SK-N-MC (cell line): Measurements from ENCODE around the gene RBM19.
A peak's percentile ranks its signal among the peaks of the same experiment; 100 is the strongest.

Experiments
- DNase-seq: peaks from one replicate; pipeline ENCODE4 v3.0.0-alpha.2; 2011; ENCODE audit warnings: low read depth, low spot score
- H3K27ac ChIP-seq: fragments of 200-600 bp; sonication (generic); 2 replicates; pipeline ENCODE4 v1.5.1; 2016; ENCODE audit warnings: mixed run types
- H3K36me3 ChIP-seq: fragments of 200-600 bp; sonication (generic); 2 replicates; pipeline ENCODE4 v1.6.1; 2017; ENCODE audit warnings: antibody characterized with exemption, low read length, mixed read lengths; ENCODE audit not compliant: insufficient read depth
- H3K4me3 ChIP-seq: fragments of 200-600 bp; sonication (generic); 2 replicates; pipeline ENCODE4 v1.5.1; 2016
- H3K9ac ChIP-seq: fragments of 200-600 bp; sonication (generic); 2 replicates; pipeline ENCODE4 v1.8.0; 2017; ENCODE audit warnings: mixed run types, mixed read lengths; ENCODE audit not compliant: insufficient read length
- H3K9me3 ChIP-seq: fragments of 200-600 bp; sonication (generic); 2 replicates; pipeline ENCODE4 v1.6.1; 2017; ENCODE audit warnings: low read depth, mild to moderate bottlenecking, antibody characterized with exemption, low read length, moderate library complexity, mixed read lengths
- EZH2 ChIP-seq: fragments of 200-600 bp; sonication (generic); IDR thresholded peaks from one replicate; pipeline ENCODE4 v1.6.1; 2017; ENCODE audit warnings: antibody characterized with exemption
- FOXP2 ChIP-seq: optimal IDR thresholded peaks from 2 replicates; pipeline ENCODE3; 2011; ENCODE audit warnings: mild to moderate bottlenecking, moderate library complexity; ENCODE audit not compliant: insufficient read depth; ENCODE audit errors: extremely low read length, control extremely low read depth
- POLR2AphosphoS5 ChIP-seq: IDR thresholded peaks from 2 replicates; pipeline ENCODE4 v1.6.1; 2012; ENCODE audit warnings: mild to moderate bottlenecking, low read depth, low read length, borderline replicate concordance

The RBM19 gene

DNA sequence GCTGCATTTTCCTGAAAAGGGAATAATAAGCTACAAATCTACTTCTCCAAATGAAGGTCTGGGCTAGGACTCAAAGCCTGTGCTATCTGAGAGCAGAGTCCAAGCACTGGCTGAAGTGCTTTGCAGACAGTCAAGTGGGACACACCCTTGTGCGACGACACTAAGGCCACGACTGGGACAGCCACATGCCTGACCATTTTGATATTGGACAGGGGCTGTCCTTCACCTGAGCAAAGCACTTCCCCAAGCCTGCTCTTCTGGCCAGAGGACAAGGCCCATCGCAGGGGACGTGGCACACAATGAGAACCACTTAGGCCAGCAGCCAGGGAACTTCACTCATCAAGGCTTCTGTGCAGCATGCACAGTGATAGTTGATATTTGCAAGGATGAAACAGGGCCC lies 71.4 kb downstream of the RBM19 start:
- H3K27ac ChIP-seq, result no peak overlapping the region
- no peaks in the 10 kb centered on the region for H3K9me3 ChIP-seq
- H3K9ac ChIP-seq, result no peak overlapping the region
- H3K4me3 ChIP-seq, result no peak overlapping the region
- TF ChIP-seq EZH2, result no peak
- TF ChIP-seq POLR2AphosphoS5, result no peak
- no peak for TF ChIP-seq FOXP2
- no peak for DNase-seq
- no peaks in the 10 kb centered on the region for H3K36me3 ChIP-seq

GRCh38 chr12:113893221-113893620 lies 72.9 kb downstream of the RBM19 start:
- Histone ChIP-seq H3K4me3 (no peak overlapping the region), H3K36me3 (no peaks in the 10 kb centered on the region), H3K9me3 (no peaks in the 10 kb centered on the region), H3K9ac (no peak overlapping the region), H3K27ac (no peak overlapping the region)
- TF ChIP-seq EZH2, result no peak
- TF ChIP-seq POLR2AphosphoS5, result no peak
- no peak for TF ChIP-seq FOXP2
- DNase-seq, result no peak

DNA sequence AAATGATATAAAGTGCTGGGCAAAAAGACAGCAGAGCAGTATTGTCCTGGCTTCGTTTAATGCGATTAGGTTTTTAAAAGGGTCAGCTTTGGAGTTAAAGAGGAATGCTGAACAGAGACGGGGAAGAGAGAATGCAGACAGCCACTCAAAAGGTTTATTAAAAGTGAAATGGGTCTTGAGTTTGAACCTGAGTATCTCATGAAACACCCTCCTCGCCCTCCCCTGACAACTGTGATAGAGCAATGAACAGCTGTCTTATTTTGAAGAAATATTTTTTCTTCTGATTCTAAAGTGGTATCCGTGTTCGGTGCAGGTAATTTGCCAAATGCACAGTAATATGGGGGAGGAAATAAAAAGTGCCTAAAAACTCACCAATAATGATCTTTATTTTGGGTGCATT lies 73.6 kb downstream of the RBM19 start:
- no peak overlapping the region for H3K9ac ChIP-seq
- no peak for DNase-seq
- H3K27ac ChIP-seq, result no peak overlapping the region
- H3K9me3 ChIP-seq, result no peaks in the 10 kb centered on the region
- no peak overlapping the region for H3K4me3 ChIP-seq
- H3K36me3 ChIP-seq, result no peaks in the 10 kb centered on the region
- TF ChIP-seq FOXP2, result no peak
- TF ChIP-seq POLR2AphosphoS5, result no peak
- TF ChIP-seq EZH2, result no peak

DNA sequence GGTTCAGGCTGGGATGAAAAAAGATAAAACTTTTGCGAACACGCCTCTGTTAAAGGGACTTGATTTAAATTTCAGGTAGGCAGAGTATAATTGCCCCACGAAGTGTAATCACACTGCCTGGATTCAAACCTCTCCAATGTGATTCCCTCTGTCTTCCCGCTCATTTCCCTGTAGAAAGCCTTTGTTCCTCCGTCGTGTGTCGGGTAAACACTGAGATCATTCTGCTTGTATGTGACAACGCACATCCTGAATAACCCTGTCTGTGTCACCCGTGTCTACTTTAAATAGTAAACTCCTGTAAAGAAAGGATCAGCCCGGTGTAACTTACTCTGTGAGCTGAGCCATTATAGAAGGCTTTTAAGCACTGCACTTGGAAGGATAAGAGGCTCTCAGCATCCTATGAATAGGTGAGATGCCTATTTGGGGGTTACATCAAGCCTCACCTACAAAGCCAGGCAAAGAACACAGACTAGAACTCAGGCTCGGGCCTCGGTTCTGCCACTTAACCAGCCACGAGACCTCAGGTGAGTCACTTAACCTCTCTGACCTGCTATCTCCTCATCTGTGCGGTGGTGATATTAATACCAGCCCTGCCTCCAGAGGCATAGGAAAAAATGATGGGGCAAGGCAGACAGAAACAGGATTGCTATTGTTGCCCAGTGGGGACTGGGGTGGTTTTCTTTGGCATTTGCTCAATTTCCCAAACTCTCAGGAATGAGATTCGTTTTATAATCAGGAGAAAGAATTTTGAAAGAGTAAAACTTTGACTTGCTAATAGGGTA lies 74.2 kb downstream of the RBM19 start:
- no peak overlapping the region for H3K4me3 ChIP-seq
- H3K27ac ChIP-seq, result no peak overlapping the region
- no peaks in the 10 kb centered on the region for H3K9me3 ChIP-seq
- no peak overlapping the region for H3K9ac ChIP-seq
- no peak for DNase-seq
- H3K36me3 ChIP-seq, result no peaks in the 10 kb centered on the region
- TF ChIP-seq FOXP2 (no peak), POLR2AphosphoS5 (no peak)

DNA sequence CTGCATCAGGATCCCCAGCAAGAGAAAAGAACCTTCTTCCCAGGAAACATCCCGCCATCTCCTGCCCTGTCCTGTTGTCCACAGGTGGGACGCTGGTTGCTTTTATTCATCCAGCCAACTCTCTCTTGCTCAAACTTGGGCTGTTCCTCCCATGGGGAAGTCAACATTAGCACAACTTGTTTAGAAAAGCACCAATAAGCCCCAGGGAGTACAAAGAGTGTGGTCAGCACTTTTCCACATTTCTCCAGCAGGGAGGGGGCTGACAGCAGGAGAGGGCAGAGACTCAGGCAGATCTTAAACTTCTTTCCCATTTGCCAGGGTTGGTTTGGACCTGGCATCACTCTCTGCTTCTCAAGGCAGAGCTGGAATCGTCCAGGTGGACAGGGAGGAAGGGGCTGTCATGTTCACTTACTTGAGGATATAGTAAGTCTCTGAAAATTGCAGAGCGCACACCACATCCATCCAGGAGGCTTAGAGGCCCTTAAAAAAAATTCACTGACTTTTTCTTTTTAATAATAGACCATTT lies 74.9 kb downstream of the RBM19 start:
- Histone ChIP-seq H3K27ac (no peak overlapping the region), H3K36me3 (no peaks in the 10 kb centered on the region), H3K4me3 (no peak overlapping the region), H3K9me3 (no peaks in the 10 kb centered on the region), H3K9ac (no peak overlapping the region)
- peak; percentile 26 for DNase-seq
- TF ChIP-seq FOXP2 (peak; percentile 37), POLR2AphosphoS5 (no peak), EZH2 (no peak)

DNA sequence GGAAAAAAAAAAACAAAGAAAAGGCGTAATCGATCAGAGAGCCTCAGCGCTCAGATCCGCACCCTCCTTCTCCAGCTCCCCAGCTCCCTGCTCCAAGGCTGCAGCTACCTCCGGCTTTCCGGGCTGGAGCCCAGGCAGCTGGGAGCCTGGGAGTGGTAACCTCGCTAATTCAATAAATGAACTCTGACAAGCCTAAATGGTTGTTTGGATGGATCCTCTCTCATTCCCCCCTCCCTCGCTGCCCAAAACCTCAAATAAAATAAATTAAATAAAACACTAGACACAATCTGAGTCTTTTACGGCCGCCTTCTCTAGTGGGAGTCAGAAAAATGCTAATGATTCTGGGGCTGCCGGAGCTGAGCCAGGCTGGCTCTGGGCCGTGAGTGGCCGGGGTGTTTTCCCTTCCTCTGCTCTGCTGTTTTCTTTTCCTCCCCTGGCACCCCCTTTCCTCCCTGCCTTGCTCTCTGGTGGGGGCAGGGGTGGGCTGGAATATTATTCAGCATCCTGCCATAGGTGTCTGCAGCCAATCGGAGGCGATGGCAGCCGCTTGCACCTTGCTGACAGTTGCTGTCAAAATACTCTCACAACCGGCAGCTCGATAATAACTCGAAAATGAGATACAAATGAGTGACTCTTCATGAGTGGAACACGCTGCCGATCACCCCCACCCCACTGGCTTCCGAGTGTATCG lies 76.1 kb downstream of the RBM19 start:
- Histone ChIP-seq H3K9ac (no peak overlapping the region), H3K27ac (no peak overlapping the region), H3K9me3 (no peaks in the 10 kb centered on the region), H3K36me3 (no peaks in the 10 kb centered on the region), H3K4me3 (no peak overlapping the region; the same call in 1 of the 2 replicates)
- no peak for TF ChIP-seq POLR2AphosphoS5
- no peak for TF ChIP-seq FOXP2
- no peak for TF ChIP-seq EZH2
- DNase-seq, result no peak

DNA sequence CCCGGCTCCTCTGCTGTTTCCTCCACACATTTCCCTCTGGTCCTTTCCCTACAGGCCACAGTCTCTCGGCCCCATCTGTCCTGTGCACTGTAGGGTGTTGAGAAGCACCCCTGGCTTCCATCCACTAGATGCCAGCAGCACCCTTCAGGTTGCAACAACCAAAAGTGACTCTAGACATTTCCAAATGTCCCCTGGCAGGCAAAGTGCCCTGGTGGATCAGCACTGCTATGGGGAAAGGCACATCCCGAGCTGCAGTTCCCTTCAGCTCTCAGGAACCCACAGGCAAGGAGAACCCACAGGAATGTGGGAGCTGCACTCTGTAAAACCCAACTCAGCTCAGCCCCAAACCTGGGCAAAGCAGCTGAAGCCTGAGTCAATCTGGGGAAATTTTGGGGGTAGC lies 77.0 kb downstream of the RBM19 start:
- Histone ChIP-seq H3K36me3 (peaks cover 4% of the 10 kb centered on the region; the same call in 1 of the 2 replicates), H3K27ac (no peak overlapping the region), H3K9ac (no peak overlapping the region), H3K9me3 (no peaks in the 10 kb centered on the region), H3K4me3 (no peak overlapping the region)
- DNase-seq, result no peak
- TF ChIP-seq POLR2AphosphoS5 (no peak), FOXP2 (no peak), EZH2 (no peak)

DNA sequence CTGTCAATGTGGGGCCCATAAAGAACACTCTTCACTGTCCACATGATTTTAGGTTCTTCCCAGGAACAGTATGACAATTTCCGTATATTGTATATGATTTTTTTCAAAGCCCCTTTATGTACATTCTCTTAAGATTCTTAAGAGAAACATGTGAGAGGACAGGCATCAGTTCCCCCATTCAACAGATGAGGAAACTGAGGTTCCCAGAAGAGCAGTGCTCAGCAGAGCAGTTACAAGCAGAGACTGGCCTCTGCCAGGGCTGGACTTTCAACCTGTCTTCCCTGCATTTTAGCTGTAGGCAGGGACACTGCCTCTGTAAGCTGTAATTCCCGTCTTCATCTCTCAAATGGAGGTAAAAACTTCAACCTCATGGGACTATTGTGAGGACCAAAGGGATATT lies 77.7 kb downstream of the RBM19 start:
- no peak for DNase-seq
- no peak for TF ChIP-seq POLR2AphosphoS5
- TF ChIP-seq FOXP2, result no peak
- Histone ChIP-seq H3K27ac (no peak overlapping the region), H3K4me3 (no peak overlapping the region), H3K9me3 (no peaks in the 10 kb centered on the region), H3K9ac (no peak overlapping the region), H3K36me3 (peaks cover 4% of the 10 kb centered on the region; the same call in 1 of the 2 replicates)
